ENCODE results near the gene GOLGA8H. TPM values are rescaled to one million over a fixed set of nuclear protein-coding genes. Genes with fewer than 3 reads are reported as not detected.
"Not testable (repeated sequence)": the region's sequence is repeated elsewhere in the genome, so short reads cannot be mapped to it uniquely, and the experiment has no call there.

The GOLGA8H gene
- total and polyA plus RNA-seq, 2 of the 8 experiments (the other 6 are each of a cell fraction or from before 2014, with no cell fraction given) = 0.26 to 1.4 TPM

DNA sequence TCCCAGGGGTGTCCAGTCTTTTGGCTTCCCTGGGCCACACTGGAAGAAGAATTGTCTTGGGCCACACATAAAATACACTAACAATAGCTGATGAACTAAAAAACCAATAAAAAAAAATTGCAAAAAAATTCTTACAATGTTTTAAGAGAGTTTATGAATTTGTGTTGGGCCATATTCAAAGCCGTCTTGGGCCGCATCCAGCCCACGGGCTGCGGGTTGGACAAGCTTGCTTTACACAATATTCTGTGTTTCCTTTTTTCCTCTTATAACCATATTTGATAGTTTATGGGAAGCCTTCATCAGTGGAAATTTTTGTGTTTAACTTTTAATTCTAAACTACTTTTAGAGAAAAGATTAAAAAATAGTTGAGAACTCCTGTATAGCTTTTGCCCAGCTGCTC is 23.1 kb upstream of the GOLGA8H start:
- H3K9ac ChIP-seq (replicated peaks in 1 of 4; ENCODE audit: extremely low read depth in 1 of 4, low read depth in 3 of 4, low read length in 3 of 4); H4K20me1 ChIP-seq (replicated peaks in 1 of 2; ENCODE audit: control insufficient read depth in 1 of 2, insufficient read depth in 2 of 2, low read length in 2 of 2); H4K5ac ChIP-seq (ENCODE audit: insufficient read length, low read depth, low read length); H3K27me3 ChIP-seq (replicated peaks in 1 of 4; ENCODE audit: control insufficient read depth in 3 of 4, extremely low read depth in 1 of 4, insufficient read depth in 3 of 4, low read length in 3 of 4); H3K79me1 ChIP-seq (ENCODE audit: low read depth, low read length); H2BK5ac ChIP-seq (ENCODE audit: low read depth, low read length); H3K23me2 ChIP-seq (ENCODE audit: low read depth, low read length); CTCF ChIA-PET (ENCODE audit: partially characterized antibody); H3K27ac ChIP-seq (ENCODE audit: low read depth, low read length); H2AFZ ChIP-seq (ENCODE audit: low read length); H4K8ac ChIP-seq (ENCODE audit: extremely low read depth, insufficient read depth, low read length); FAIRE-seq; H2AK5ac ChIP-seq (ENCODE audit: low read depth, low read length); H3K36me3 ChIP-seq (ENCODE audit: control insufficient read depth in 2 of 4, insufficient read depth in 4 of 4, low read length in 3 of 4); H2BK120ac ChIP-seq (replicated peaks; ENCODE audit: low read depth, low read length); H3K23ac ChIP-seq (ENCODE audit: insufficient read length); H3K4ac ChIP-seq (replicated peaks; ENCODE audit: insufficient read length, low read depth, low read length); H3K79me2 ChIP-seq (ENCODE audit: control insufficient read depth in 1 of 2, insufficient read depth in 2 of 2, low read length in 2 of 2); H3K14ac ChIP-seq (ENCODE audit: insufficient read length); H4K91ac ChIP-seq (replicated peaks; ENCODE audit: insufficient read length, low read length); H3K4me2 ChIP-seq (ENCODE audit: insufficient read depth in 1 of 2, low read depth in 2 of 2, low read length in 2 of 2); H2BK15ac ChIP-seq (ENCODE audit: low read length); H3K9me3 ChIP-seq (ENCODE audit: insufficient read depth in 2 of 2, low read depth in 1 of 2, low read length in 1 of 2); H3K4me1 ChIP-seq (replicated peaks in 1 of 4; ENCODE audit: control insufficient read depth in 3 of 4, insufficient read depth in 4 of 4, low read length in 3 of 4); H2BK12ac ChIP-seq (ENCODE audit: low read depth, low read length); H3K4me3 ChIP-seq (ENCODE audit: extremely low read depth in 1 of 4, insufficient read depth in 2 of 4, low read depth in 3 of 4, low read length in 4 of 4); DNase-seq (ENCODE audit: low read depth in 1 of 2, low spot score in 2 of 2); H2BK20ac ChIP-seq (ENCODE audit: low read length); POLR2A ChIA-PET (ENCODE audit: partially characterized antibody); H3K18ac ChIP-seq (ENCODE audit: extremely low read depth, low read length); H3K56ac ChIP-seq (replicated peaks; ENCODE audit: insufficient read length, low read depth, low read length): not testable (repeated sequence)
- no CpG with 5 or more reads among the region's 4 CpGs for WGBS, 2 experiments (ENCODE audit: extremely low coverage in 1 of 2, insufficient coverage in 1 of 2, insufficient read length in 1 of 2, insufficient replicate concordance in 2 of 2, low coverage in 1 of 2, low lambda C conversion rate in 2 of 2, missing lambda C conversion rate in 1 of 2)

- H4K20me1 ChIP-seq (replicated peaks in 1 of 2; ENCODE audit: control insufficient read depth in 1 of 2, insufficient read depth in 2 of 2, low read length in 2 of 2); H3K79me2 ChIP-seq (ENCODE audit: control insufficient read depth in 1 of 2, insufficient read depth in 2 of 2, low read length in 2 of 2); H3K9me3 ChIP-seq (ENCODE audit: insufficient read depth in 2 of 2, low read depth in 1 of 2, low read length in 1 of 2); H4K5ac ChIP-seq (ENCODE audit: insufficient read length, low read depth, low read length); H2AFZ ChIP-seq (ENCODE audit: low read length); H3K36me3 ChIP-seq (ENCODE audit: control insufficient read depth in 2 of 4, insufficient read depth in 4 of 4, low read length in 3 of 4); H4K91ac ChIP-seq (replicated peaks; ENCODE audit: insufficient read length, low read length); H3K79me1 ChIP-seq (ENCODE audit: low read depth, low read length); H3K4me3 ChIP-seq (ENCODE audit: extremely low read depth in 1 of 4, insufficient read depth in 2 of 4, low read depth in 3 of 4, low read length in 4 of 4); H3K4me2 ChIP-seq (ENCODE audit: insufficient read depth in 1 of 2, low read depth in 2 of 2, low read length in 2 of 2); H3K56ac ChIP-seq (replicated peaks; ENCODE audit: insufficient read length, low read depth, low read length); H3K4ac ChIP-seq (replicated peaks; ENCODE audit: insufficient read length, low read depth, low read length); H4K8ac ChIP-seq (ENCODE audit: extremely low read depth, insufficient read depth, low read length); CTCF ChIA-PET (ENCODE audit: partially characterized antibody); H3K14ac ChIP-seq (ENCODE audit: insufficient read length); FAIRE-seq; POLR2A ChIA-PET (ENCODE audit: partially characterized antibody); H3K23ac ChIP-seq (ENCODE audit: insufficient read length); H2BK20ac ChIP-seq (ENCODE audit: low read length); H3K9ac ChIP-seq (replicated peaks in 1 of 4; ENCODE audit: extremely low read depth in 1 of 4, low read depth in 3 of 4, low read length in 3 of 4); H3K4me1 ChIP-seq (replicated peaks in 1 of 4; ENCODE audit: control insufficient read depth in 3 of 4, insufficient read depth in 4 of 4, low read length in 3 of 4); H2BK120ac ChIP-seq (replicated peaks; ENCODE audit: low read depth, low read length); H2BK5ac ChIP-seq (ENCODE audit: low read depth, low read length); H3K27me3 ChIP-seq (replicated peaks in 1 of 4; ENCODE audit: control insufficient read depth in 3 of 4, extremely low read depth in 1 of 4, insufficient read depth in 3 of 4, low read length in 3 of 4); H2BK12ac ChIP-seq (ENCODE audit: low read depth, low read length); H3K27ac ChIP-seq (ENCODE audit: low read depth, low read length); DNase-seq (ENCODE audit: low read depth in 1 of 2, low spot score in 2 of 2); H3K23me2 ChIP-seq (ENCODE audit: low read depth, low read length); H3K18ac ChIP-seq (ENCODE audit: extremely low read depth, low read length); H2AK5ac ChIP-seq (ENCODE audit: low read depth, low read length); H2BK15ac ChIP-seq (ENCODE audit: low read length): not testable (repeated sequence)
- WGBS, 2 experiments (ENCODE audit: extremely low coverage in 1 of 2, insufficient coverage in 1 of 2, insufficient read length in 1 of 2, insufficient replicate concordance in 2 of 2, low coverage in 1 of 2, low lambda C conversion rate in 2 of 2, missing lambda C conversion rate in 1 of 2) = no CpG with 5 or more reads among the region's 2 CpGs
Measured at GRCh38 chr15:30598953-30599352, 4.9 kb upstream of the GOLGA8H start.
